Fibroblast of lung (primary cell): ENCODE results near the gene SPRING1.
"Not testable (repeated sequence)": the region's sequence is repeated elsewhere in the genome, so short reads cannot be mapped to it uniquely, and the experiment has no call there.

Source experiments
- CTCF ChIP-seq, 2 donors: IDR thresholded peaks in 1 of 2; conservative IDR thresholded peaks in 1 of 2; 1 replicate in 1 of 2; 2 replicates in 1 of 2; pipeline ENCODE4 v1.5.1; 2011 to 2012; ENCODE audit warnings: low read length in 2 of 2, control low read depth in 1 of 2, inconsistent platforms in 1 of 2, low read depth in 1 of 2, mild to moderate bottlenecking in 1 of 2
- EZH2 ChIP-seq: IDR thresholded peaks from 2 replicates; pipeline ENCODE4 v1.5.1; 2012; ENCODE audit warnings: low read length, control low read depth, mild to moderate bottlenecking; ENCODE audit errors: missing control alignments

GRCh38 chr12:116754783-116755182 lies 16.9 kb upstream of the SPRING1 start:
- not testable (repeated sequence) for TF ChIP-seq CTCF (conservative IDR thresholded peaks at IDR 0.05 in 1 of 2, IDR thresholded peaks at IDR 0.05 in 1 of 2; ENCODE audit: low read depth in 1 of 2, low read length in 2 of 2); EZH2
